ENCODE data around the gene PLEKHA4.

- TF ChIP-seq CTCF (IDR thresholded peaks at IDR 0.05) (peak; percentile 18 to 38 (median 31)), POLR2A (IDR thresholded peaks at IDR 0.05) (peak; percentile 77)
Measured at GRCh38 chr19:48899781-48900476, 31.5 kb upstream of the PLEKHA4 start, which contains the start of gene NUCB1.
